DOHH2 (cell line): ENCODE measurements around the gene BTG2.

Source experiments
- H3F3A ChIP-seq: fragments of 200-600 bp; sonication (generic), shearing (Covaris generic); 2 replicates; pipeline ENCODE4 v1.6.0; 2016; ENCODE audit warnings: antibody characterized with exemption, mild to moderate bottlenecking; ENCODE audit not compliant: control insufficient read depth, insufficient read depth
- H3K27ac ChIP-seq: fragments of 200-600 bp; sonication (generic); 2 replicates; pipeline ENCODE4 v1.5.1; 2014; ENCODE audit warnings: low read depth, mild to moderate bottlenecking, low read length, moderate library complexity
- H3K27me3 ChIP-seq: fragments of 200-600 bp; sonication (generic); 2 replicates; pipeline ENCODE4 v1.6.1; 2014; ENCODE audit warnings: mild to moderate bottlenecking, low read length, mixed read lengths; ENCODE audit not compliant: control insufficient read depth
- H3K36me3 ChIP-seq: fragments of 200-600 bp; sonication (generic); 2 replicates; pipeline ENCODE4 v1.6.1; 2014; ENCODE audit warnings: mild to moderate bottlenecking, low read length, moderate library complexity, mixed read lengths; ENCODE audit not compliant: control insufficient read depth
- H3K4me1 ChIP-seq: fragments of 200-600 bp; sonication (generic); 2 replicates; pipeline ENCODE4 v1.6.1; 2014; ENCODE audit warnings: mild to moderate bottlenecking, low read length, mixed read lengths; ENCODE audit not compliant: control insufficient read depth
- H3K4me2 ChIP-seq: fragments of 200-600 bp; sonication (generic); 2 replicates; pipeline ENCODE4 v1.6.0; 2014; ENCODE audit warnings: mild to moderate bottlenecking, low read length, moderate library complexity
- H3K4me3 ChIP-seq: fragments of 200-600 bp; sonication (generic); 2 replicates; pipeline ENCODE4 v1.5.1; 2014; ENCODE audit warnings: mild to moderate bottlenecking, low read length, mixed read lengths
- H3K79me2 ChIP-seq: fragments of 200-600 bp; sonication (generic); 2 replicates; pipeline ENCODE4 v1.6.1; 2014; ENCODE audit warnings: mild to moderate bottlenecking, low read length, mixed read lengths; ENCODE audit not compliant: control insufficient read depth
- H3K9me2 ChIP-seq: fragments of 200-600 bp; sonication (generic); replicated peaks from 2 replicates; pipeline ENCODE4 v1.6.1; 2014; ENCODE audit warnings: mild to moderate bottlenecking, low read length, mixed read lengths; ENCODE audit not compliant: control insufficient read depth
- H3K9me3 ChIP-seq: fragments of 200-600 bp; sonication (generic); 2 replicates; pipeline ENCODE4 v1.6.1; 2014; ENCODE audit warnings: antibody characterized with exemption, low read length, mixed read lengths; ENCODE audit not compliant: control insufficient read depth, insufficient read depth
- H4K20me1 ChIP-seq: fragments of 200-600 bp; sonication (generic); 2 replicates; pipeline ENCODE4 v1.6.0; 2014; ENCODE audit warnings: low read depth, mild to moderate bottlenecking, antibody characterized with exemption, low read length, moderate library complexity; ENCODE audit not compliant: control insufficient read depth, insufficient read depth
- CTCF ChIP-seq: fragments of 200-600 bp; sonication (generic); IDR thresholded peaks from one replicate; pipeline ENCODE4 v1.5.1; 2014; ENCODE audit warnings: antibody characterized with exemption, mild to moderate bottlenecking, low read depth, low read length; ENCODE audit not compliant: poor library complexity, severe bottlenecking
- EZH2phosphoT487 ChIP-seq: fragments of 200-600 bp; sonication (generic); IDR thresholded peaks from 2 replicates; pipeline ENCODE4 v1.6.1; 2017; ENCODE audit warnings: borderline replicate concordance, mild to moderate bottlenecking, antibody characterized with exemption, low read length, moderate library complexity, mixed read lengths

BTG2 gene

DNA sequence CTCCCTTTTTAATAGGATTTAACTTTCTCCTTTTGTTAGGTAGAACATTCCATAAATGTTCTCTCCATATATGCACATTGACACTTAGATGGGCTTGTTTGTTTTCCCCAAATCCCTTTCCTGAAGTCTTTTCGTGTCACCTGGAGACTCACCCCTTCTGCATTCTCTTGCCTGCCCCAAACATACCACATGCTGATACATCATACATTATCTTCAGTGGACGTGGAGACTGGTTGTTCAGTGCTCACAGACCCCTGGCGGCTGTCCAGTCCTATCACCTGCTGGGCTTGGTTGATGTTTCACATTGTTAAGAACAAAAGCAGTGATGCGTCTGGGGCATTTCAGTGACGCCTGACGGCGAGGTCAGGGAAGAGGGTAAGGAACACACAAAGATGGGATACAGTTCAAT is 23.4 kb downstream of the BTG2 start:
- H3K27ac ChIP-seq: peak overlapping the region; percentile 100; the same call in 1 of the 2 replicates

DNA sequence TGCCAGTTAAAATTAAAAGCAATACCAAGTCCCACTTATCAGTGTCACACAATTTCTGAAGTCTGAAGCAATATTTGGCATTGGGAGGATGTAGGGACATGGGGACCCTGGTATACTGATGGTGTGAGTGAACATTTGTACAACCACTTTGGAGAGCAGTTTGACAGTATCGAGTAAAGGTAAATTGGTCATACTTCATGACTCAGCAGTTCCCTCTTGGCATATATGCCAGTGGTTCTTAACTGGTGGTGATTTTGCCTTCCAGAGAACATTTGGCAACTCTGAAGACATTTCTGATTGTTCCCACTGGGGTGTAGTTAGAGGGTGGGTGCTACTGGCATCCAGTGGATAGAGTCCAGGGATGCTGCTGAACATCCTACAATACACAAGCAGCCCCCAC is 25.9 kb downstream of the BTG2 start:
- H3K9me3 ChIP-seq: no peaks in the 10 kb centered on the region
- no peak overlapping the region for H3K4me2 ChIP-seq
- no peak for TF ChIP-seq EZH2phosphoT487
- no peak for TF ChIP-seq CTCF

More for the DNA sequence above, 23.4 kb downstream of the BTG2 start:
- no peaks in the 10 kb centered on the region for H3K9me3 ChIP-seq
- no peaks in the 10 kb centered on the region for H4K20me1 ChIP-seq
- H3K4me2 ChIP-seq: peak overlapping the region; percentile 99
- H3K79me2 ChIP-seq: peaks cover 3% of the 10 kb centered on the region
- 0 out of 2 replicates have a peak, but pooled peaks cover 3% of the 10 kb centered on the region for H3K36me3 ChIP-seq
- TF ChIP-seq EZH2phosphoT487: no peak
- TF ChIP-seq CTCF: no peak
- H3K27me3 ChIP-seq: no peaks in the 10 kb centered on the region
- no peaks in the 10 kb centered on the region for H3K9me2 ChIP-seq
- H3K4me3 ChIP-seq: no peak overlapping the region
- H3K4me1 ChIP-seq: peaks cover 51% of the 10 kb centered on the region
- H3F3A ChIP-seq: peaks cover 43% of the 10 kb centered on the region

GRCh38 chr1:203335503-203335902 is 30.2 kb downstream of the BTG2 start:
- peaks cover 8% of the 10 kb centered on the region; the same call in 1 of the 2 replicates for H3F3A ChIP-seq
- H3K36me3 ChIP-seq: no peaks in the 10 kb centered on the region
- H3K9me3 ChIP-seq: no peaks in the 10 kb centered on the region
- no peak for TF ChIP-seq CTCF
- no peak for TF ChIP-seq EZH2phosphoT487
- peaks cover 4% of the 10 kb centered on the region for H3K27me3 ChIP-seq
- no peak overlapping the region for H3K27ac ChIP-seq
- peaks cover 30% of the 10 kb centered on the region for H3K4me1 ChIP-seq
- H3K79me2 ChIP-seq: no peaks in the 10 kb centered on the region
- no peaks in the 10 kb centered on the region for H3K9me2 ChIP-seq
- H4K20me1 ChIP-seq: no peaks in the 10 kb centered on the region
- no peak overlapping the region for H3K4me3 ChIP-seq
- H3K4me2 ChIP-seq: no peak overlapping the region

More for the DNA sequence above, 25.9 kb downstream of the BTG2 start:
- Histone ChIP-seq H3K4me1 (peaks cover 29% of the 10 kb centered on the region), H4K20me1 (no peaks in the 10 kb centered on the region), H3K79me2 (0 out of 2 replicates have a peak, but pooled peaks cover 2% of the 10 kb centered on the region), H3K36me3 (no peaks in the 10 kb centered on the region), H3K4me3 (no peak overlapping the region), H3F3A (peaks cover 22% of the 10 kb centered on the region), H3K9me2 (no peaks in the 10 kb centered on the region), H3K27ac (no peak overlapping the region), H3K27me3 (no peaks in the 10 kb centered on the region)
